ENCODE results near the gene DMD.

DMD gene

GRCh38 chrX:32472364-32472763 lies 739.0 kb downstream of the DMD start:
- H3K9ac ChIP-seq (ENCODE audit: low read depth, low read length) = no peak overlapping the region
- no peaks in the 10 kb centered on the region for H3K4me1 ChIP-seq (ENCODE audit: insufficient read depth, low read length)
- H3K36me3 ChIP-seq (ENCODE audit: insufficient read depth, low read depth, low read length) = no peaks in the 10 kb centered on the region
- H3K27ac ChIP-seq (ENCODE audit: low read length) = no peak overlapping the region
- no peak overlapping the region for H3K4me3 ChIP-seq (ENCODE audit: low read length)
- H3K9me3 ChIP-seq (ENCODE audit: insufficient read depth, low read depth, low read length) = no peaks in the 10 kb centered on the region
- H3K27me3 ChIP-seq (ENCODE audit: insufficient read depth, low read length) = no peaks in the 10 kb centered on the region

DNA sequence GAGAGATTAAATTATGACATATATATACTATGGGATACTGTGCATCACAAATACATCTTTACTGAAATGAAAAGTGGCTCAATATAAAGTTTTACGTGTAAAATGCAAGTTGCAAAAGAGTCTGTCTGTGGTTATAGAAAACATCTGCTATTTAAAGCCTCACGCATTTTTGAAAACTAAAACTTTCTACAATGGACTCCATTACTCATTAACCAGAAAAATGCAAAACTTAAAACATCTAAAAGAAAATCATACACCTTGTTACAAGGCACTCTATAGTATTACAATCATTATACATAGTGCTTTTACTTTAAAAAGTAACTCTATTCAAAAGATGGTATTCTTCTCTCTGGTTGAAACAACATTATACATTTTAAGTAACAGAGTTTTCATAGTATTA lies 755.6 kb downstream of the DMD start:
- Histone ChIP-seq H3K36me3 (ENCODE audit: insufficient read depth, low read depth, low read length) (no peaks in the 10 kb centered on the region), H3K4me3 (ENCODE audit: low read length) (no peak overlapping the region), H3K27ac (ENCODE audit: low read length) (no peak overlapping the region), H3K9ac (ENCODE audit: low read depth, low read length) (no peak overlapping the region), H3K9me3 (ENCODE audit: insufficient read depth, low read depth, low read length) (no peaks in the 10 kb centered on the region), H3K27me3 (ENCODE audit: insufficient read depth, low read length) (no peaks in the 10 kb centered on the region), H3K4me1 (ENCODE audit: insufficient read depth, low read length) (no peaks in the 10 kb centered on the region)

DNA sequence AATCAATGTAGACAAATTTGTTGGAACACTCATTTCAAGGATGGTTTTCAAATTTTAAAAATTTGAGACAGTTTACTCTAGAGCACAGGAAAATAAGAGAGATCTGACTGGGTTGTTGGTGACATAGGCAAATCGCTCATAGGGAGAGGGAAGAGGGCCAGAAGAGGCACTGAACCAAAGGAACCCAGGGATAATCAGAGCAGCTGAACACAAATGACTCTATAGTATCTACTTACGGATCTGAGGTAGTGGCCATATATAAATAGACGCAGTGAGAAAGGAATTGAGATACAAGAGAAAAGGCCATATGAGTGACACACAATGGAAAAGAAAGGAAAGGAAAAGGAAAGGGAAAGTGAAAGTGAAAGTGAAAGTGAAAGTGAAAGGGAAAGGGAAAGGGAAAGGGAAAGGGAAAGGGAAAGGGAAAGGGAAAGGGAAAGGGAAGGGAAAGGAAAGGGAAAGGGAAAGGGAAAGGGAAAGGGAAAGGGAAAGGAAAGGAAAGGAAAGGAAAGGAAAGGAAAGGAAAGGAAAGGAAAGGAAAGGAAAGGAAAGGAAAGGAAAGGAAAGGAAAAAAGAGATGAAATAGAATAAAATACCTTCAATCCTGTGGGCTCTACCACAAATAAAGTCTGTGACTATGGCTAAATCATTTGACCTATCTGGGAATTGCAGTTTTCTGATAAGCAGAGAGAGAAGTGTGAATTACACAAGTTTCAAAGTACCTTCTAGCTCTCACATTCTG lies 759.2 kb downstream of the DMD start:
- H3K9me3 ChIP-seq (ENCODE audit: insufficient read depth, low read depth, low read length) = no peaks in the 10 kb centered on the region
- H3K27ac ChIP-seq (ENCODE audit: low read length) = no peak overlapping the region
- H3K4me1 ChIP-seq (ENCODE audit: insufficient read depth, low read length) = no peaks in the 10 kb centered on the region
- no peaks in the 10 kb centered on the region for H3K36me3 ChIP-seq (ENCODE audit: insufficient read depth, low read depth, low read length)
- no peaks in the 10 kb centered on the region for H3K27me3 ChIP-seq (ENCODE audit: insufficient read depth, low read length)
- no peak overlapping the region for H3K9ac ChIP-seq (ENCODE audit: low read depth, low read length)
- no peak overlapping the region for H3K4me3 ChIP-seq (ENCODE audit: low read length)

GRCh38 chrX:32448945-32449344 lies 762.4 kb downstream of the DMD start:
- H3K4me3 ChIP-seq (ENCODE audit: low read length) = no peak overlapping the region
- no peak overlapping the region for H3K27ac ChIP-seq (ENCODE audit: low read length)
- no peaks in the 10 kb centered on the region for H3K27me3 ChIP-seq (ENCODE audit: insufficient read depth, low read length)
- no peaks in the 10 kb centered on the region for H3K4me1 ChIP-seq (ENCODE audit: insufficient read depth, low read length)
- H3K9me3 ChIP-seq (ENCODE audit: insufficient read depth, low read depth, low read length) = no peaks in the 10 kb centered on the region
- H3K36me3 ChIP-seq (ENCODE audit: insufficient read depth, low read depth, low read length) = no peaks in the 10 kb centered on the region
- no peak overlapping the region for H3K9ac ChIP-seq (ENCODE audit: low read depth, low read length)

DNA sequence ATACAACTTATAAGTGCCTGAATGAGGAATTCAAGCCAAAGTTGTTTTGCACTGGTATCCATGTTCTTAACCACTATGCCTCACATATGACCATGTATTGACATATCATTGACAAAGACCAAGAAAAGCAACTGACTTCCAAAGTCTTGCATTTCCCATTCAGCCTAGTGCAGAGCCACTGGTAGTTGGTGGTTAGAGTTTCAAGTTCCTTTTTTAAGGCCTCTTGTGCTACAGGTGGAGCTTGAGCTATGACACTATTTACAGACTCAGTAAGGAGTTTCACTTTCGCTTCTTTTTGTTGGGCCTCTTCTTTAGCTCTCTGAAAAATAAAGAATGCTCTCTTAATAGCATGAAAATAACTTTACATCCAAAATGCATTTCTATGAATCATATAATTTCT lies 763.0 kb downstream of the DMD start:
- Histone ChIP-seq H3K27ac (ENCODE audit: low read length) (no peak overlapping the region), H3K4me3 (ENCODE audit: low read length) (no peak overlapping the region), H3K27me3 (ENCODE audit: insufficient read depth, low read length) (no peaks in the 10 kb centered on the region), H3K9me3 (ENCODE audit: insufficient read depth, low read depth, low read length) (no peaks in the 10 kb centered on the region), H3K4me1 (ENCODE audit: insufficient read depth, low read length) (no peaks in the 10 kb centered on the region), H3K9ac (ENCODE audit: low read depth, low read length) (no peak overlapping the region), H3K36me3 (ENCODE audit: insufficient read depth, low read depth, low read length) (no peaks in the 10 kb centered on the region)

GRCh38 chrX:32447640-32448039 lies 763.7 kb downstream of the DMD start:
- H3K27me3 ChIP-seq (ENCODE audit: insufficient read depth, low read length) = no peaks in the 10 kb centered on the region
- H3K27ac ChIP-seq (ENCODE audit: low read length) = no peak overlapping the region
- H3K9me3 ChIP-seq (ENCODE audit: insufficient read depth, low read depth, low read length) = no peaks in the 10 kb centered on the region
- H3K36me3 ChIP-seq (ENCODE audit: insufficient read depth, low read depth, low read length) = no peaks in the 10 kb centered on the region
- H3K4me1 ChIP-seq (ENCODE audit: insufficient read depth, low read length) = no peaks in the 10 kb centered on the region
- no peak overlapping the region for H3K9ac ChIP-seq (ENCODE audit: low read depth, low read length)
- H3K4me3 ChIP-seq (ENCODE audit: low read length) = no peak overlapping the region

DNA sequence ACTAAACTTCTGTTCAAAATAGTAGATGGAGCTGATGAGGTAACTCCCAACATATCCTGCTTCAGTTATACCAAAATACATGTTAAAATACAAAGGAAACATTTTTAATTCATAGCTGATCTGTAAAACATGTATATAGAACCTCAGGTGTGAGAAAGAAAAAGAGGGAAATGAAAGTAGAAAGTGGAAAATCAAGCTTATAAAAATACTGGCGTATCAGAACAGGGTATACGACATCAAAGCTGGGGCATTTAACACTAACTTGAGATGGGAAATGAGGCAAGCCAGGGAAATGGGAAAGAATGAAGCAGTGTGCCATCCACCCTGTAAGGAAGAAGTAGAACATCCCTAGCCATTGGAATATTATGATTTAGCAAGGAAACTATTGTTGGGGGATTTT lies 767.5 kb downstream of the DMD start:
- H3K27me3 ChIP-seq (ENCODE audit: insufficient read depth, low read length) = no peaks in the 10 kb centered on the region
- no peak overlapping the region for H3K4me3 ChIP-seq (ENCODE audit: low read length)
- H3K9ac ChIP-seq (ENCODE audit: low read depth, low read length) = no peak overlapping the region
- no peaks in the 10 kb centered on the region for H3K36me3 ChIP-seq (ENCODE audit: insufficient read depth, low read depth, low read length)
- H3K9me3 ChIP-seq (ENCODE audit: insufficient read depth, low read depth, low read length) = no peaks in the 10 kb centered on the region
- no peaks in the 10 kb centered on the region for H3K4me1 ChIP-seq (ENCODE audit: insufficient read depth, low read length)
- H3K27ac ChIP-seq (ENCODE audit: low read length) = no peak overlapping the region

DNA sequence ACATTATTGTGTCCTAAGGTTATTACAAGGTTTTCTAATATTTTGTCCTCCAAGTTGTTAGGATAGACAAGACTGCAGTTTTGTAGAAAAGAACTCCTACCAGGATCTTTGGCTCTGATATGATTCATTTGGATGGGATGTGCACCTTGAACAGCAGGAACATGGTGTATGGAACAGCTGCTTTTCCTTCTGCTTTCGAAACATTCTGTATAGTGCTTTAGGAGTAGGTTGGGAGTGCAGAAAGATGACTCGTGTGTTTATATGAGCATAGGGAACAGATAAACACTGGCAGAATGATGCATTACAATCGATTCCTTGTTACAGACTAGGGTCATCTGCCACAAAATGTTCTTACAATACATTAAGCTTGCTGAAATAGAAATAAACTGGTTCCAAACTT lies 790.1 kb downstream of the DMD start:
- Histone ChIP-seq H3K9me3 (ENCODE audit: insufficient read depth, low read depth, low read length) (no peaks in the 10 kb centered on the region), H3K27ac (ENCODE audit: low read length) (no peak overlapping the region), H3K27me3 (ENCODE audit: insufficient read depth, low read length) (no peaks in the 10 kb centered on the region), H3K36me3 (ENCODE audit: insufficient read depth, low read depth, low read length) (no peaks in the 10 kb centered on the region), H3K4me1 (ENCODE audit: insufficient read depth, low read length) (no peaks in the 10 kb centered on the region), H3K9ac (ENCODE audit: low read depth, low read length) (no peak overlapping the region), H3K4me3 (ENCODE audit: low read length) (no peak overlapping the region)

GRCh38 chrX:32408389-32408788 lies 803.0 kb downstream of the DMD start:
- Histone ChIP-seq H3K9me3 (ENCODE audit: insufficient read depth, low read depth, low read length) (no peaks in the 10 kb centered on the region), H3K27me3 (ENCODE audit: insufficient read depth, low read length) (no peaks in the 10 kb centered on the region), H3K4me1 (ENCODE audit: insufficient read depth, low read length) (no peaks in the 10 kb centered on the region), H3K27ac (ENCODE audit: low read length) (no peak overlapping the region), H3K36me3 (ENCODE audit: insufficient read depth, low read depth, low read length) (no peaks in the 10 kb centered on the region), H3K4me3 (ENCODE audit: low read length) (no peak overlapping the region), H3K9ac (ENCODE audit: low read depth, low read length) (no peak overlapping the region)

DNA sequence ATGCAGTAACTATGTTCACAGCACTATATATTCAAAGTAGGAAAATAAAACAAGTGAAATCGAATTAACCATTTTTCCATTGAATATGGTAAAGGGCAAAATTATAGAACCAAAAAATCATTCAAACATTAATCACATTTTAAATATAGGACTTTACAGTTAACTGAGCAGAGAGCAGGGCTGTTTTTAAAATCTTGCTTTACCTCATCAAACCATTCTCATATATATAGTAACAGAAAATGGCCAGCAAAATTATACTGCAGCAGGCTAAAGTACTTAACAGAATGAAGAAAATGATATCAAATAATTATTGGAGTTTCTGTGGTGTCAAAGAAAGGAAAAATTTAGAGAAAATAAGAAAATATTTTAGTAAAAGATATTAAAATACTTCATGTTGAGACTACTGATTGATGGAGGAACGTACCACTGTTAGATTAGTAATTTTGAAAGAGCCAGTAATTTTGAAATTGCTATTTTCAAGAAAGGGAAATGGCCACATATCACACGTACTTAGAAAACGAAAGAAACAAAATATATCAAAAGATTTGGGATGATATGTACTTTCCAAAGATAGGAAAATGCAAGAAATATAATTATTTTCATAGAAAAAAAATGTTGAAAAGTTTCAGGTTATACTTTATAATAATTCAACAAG lies 813.7 kb downstream of the DMD start:
- Histone ChIP-seq H3K9ac (ENCODE audit: low read depth, low read length) (no peak overlapping the region), H3K36me3 (ENCODE audit: insufficient read depth, low read depth, low read length) (no peaks in the 10 kb centered on the region), H3K9me3 (ENCODE audit: insufficient read depth, low read depth, low read length) (no peaks in the 10 kb centered on the region), H3K4me3 (ENCODE audit: low read length) (no peak overlapping the region), H3K4me1 (ENCODE audit: insufficient read depth, low read length) (no peaks in the 10 kb centered on the region), H3K27me3 (ENCODE audit: insufficient read depth, low read length) (no peaks in the 10 kb centered on the region), H3K27ac (ENCODE audit: low read length) (no peak overlapping the region)

GRCh38 chrX:32395878-32396277 lies 815.5 kb downstream of the DMD start:
- no peaks in the 10 kb centered on the region for H3K9me3 ChIP-seq (ENCODE audit: insufficient read depth, low read depth, low read length)
- no peaks in the 10 kb centered on the region for H3K4me1 ChIP-seq (ENCODE audit: insufficient read depth, low read length)
- no peak overlapping the region for H3K27ac ChIP-seq (ENCODE audit: low read length)
- no peaks in the 10 kb centered on the region for H3K36me3 ChIP-seq (ENCODE audit: insufficient read depth, low read depth, low read length)
- no peak overlapping the region for H3K9ac ChIP-seq (ENCODE audit: low read depth, low read length)
- H3K4me3 ChIP-seq (ENCODE audit: low read length) = no peak overlapping the region
- H3K27me3 ChIP-seq (ENCODE audit: insufficient read depth, low read length) = no peaks in the 10 kb centered on the region

DNA sequence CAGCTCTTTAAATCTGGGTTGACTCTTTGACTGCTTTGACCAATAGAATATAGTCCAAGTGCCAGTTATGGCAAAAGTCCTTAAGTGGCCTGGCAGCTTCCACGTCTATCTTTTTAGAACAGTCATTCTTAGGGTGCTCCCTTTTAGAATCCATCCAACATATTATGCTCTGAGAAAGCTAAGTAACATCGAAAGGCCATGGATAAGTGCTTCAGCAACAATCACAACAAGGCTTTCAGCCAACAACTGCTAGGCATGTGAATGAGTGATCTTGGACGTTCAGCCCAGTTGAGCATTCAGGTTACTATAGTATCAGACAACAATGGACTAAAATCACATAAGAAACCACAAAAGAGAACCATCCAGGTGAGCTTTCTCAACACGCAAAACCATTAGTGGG lies 818.7 kb downstream of the DMD start:
- Histone ChIP-seq H3K9me3 (ENCODE audit: insufficient read depth, low read depth, low read length) (no peaks in the 10 kb centered on the region), H3K9ac (ENCODE audit: low read depth, low read length) (no peak overlapping the region), H3K4me3 (ENCODE audit: low read length) (no peak overlapping the region), H3K27me3 (ENCODE audit: insufficient read depth, low read length) (no peaks in the 10 kb centered on the region), H3K27ac (ENCODE audit: low read length) (no peak overlapping the region), H3K36me3 (ENCODE audit: insufficient read depth, low read depth, low read length) (no peaks in the 10 kb centered on the region), H3K4me1 (ENCODE audit: insufficient read depth, low read length) (no peaks in the 10 kb centered on the region)

All from iPS-20b (cell line).